ENCODE measurements around the gene DUSP6. TPM values are rescaled to one million over a fixed set of nuclear protein-coding genes. Genes with fewer than 3 reads are reported as not detected.
A peak's percentile ranks its signal among the peaks of the same experiment; 100 is the strongest.

DUSP6 gene
- total and polyA plus RNA-seq, 2 of the 13 experiments (the other 11 are each of a cell fraction or from before 2014, with no cell fraction given): 40.9 to 161 TPM

- TF ChIP-seq HMGXB4 (CRISPR knock-in tag; IDR thresholded peaks at IDR 0.05; ENCODE audit: borderline replicate concordance in 1 of 2, low read depth in 1 of 2) (peak in 1 of 2 experiments; percentile 66; a peak in 1 of 4 replicates), ZBTB33 (CRISPR knock-in tag; IDR thresholded peaks at IDR 0.05) (0 out of 2 replicates have a peak, but pooled peaks have one; percentile 26), ZNF629 (CRISPR knock-in tag; conservative IDR thresholded peaks at IDR 0.05) (peak; percentile 31; the same call in 1 of the 2 replicates), KMT2B (CRISPR knock-in tag; IDR thresholded peaks at IDR 0.05) (peak; percentile 63), ZNF616 (CRISPR knock-in tag; IDR thresholded peaks at IDR 0.05; ENCODE audit: low read depth) (no peak), MXI1 (IDR thresholded peaks at IDR 0.05; ENCODE audit: borderline replicate concordance, low read depth, low read length) (peak; percentile 72; the same call in 1 of the 3 replicates), BATF2 (CRISPR knock-in tag; IDR thresholded peaks at IDR 0.05) (no peak), JUNB (CRISPR knock-in tag; IDR thresholded peaks at IDR 0.05; ENCODE audit: borderline replicate concordance) (peak; percentile 49; the same call in 1 of the 2 replicates), NR2F2 (IDR thresholded peaks at IDR 0.05; ENCODE audit: borderline replicate concordance, low read depth) (peak; percentile 98), CENPBD1 (CRISPR knock-in tag; IDR thresholded peaks at IDR 0.05; ENCODE audit: borderline replicate concordance, low read depth) (no peak), HNF1B (CRISPR knock-in tag; IDR thresholded peaks at IDR 0.05) (peak; percentile 96), FOXP4 (CRISPR knock-in tag; IDR thresholded peaks at IDR 0.05) (peak; percentile 99), BHLHE40 (IDR thresholded peaks at IDR 0.05; ENCODE audit: low read length) (no peak), TEAD2 (CRISPR knock-in tag; IDR thresholded peaks at IDR 0.05) (no peak), TGIF2 (CRISPR knock-in tag; IDR thresholded peaks at IDR 0.05) (peak; percentile 66), ZNF431 (CRISPR knock-in tag; IDR thresholded peaks at IDR 0.05; ENCODE audit: borderline replicate concordance, low read depth) (peak; percentile 34; the same call in 1 of the 2 replicates), CREM (IDR thresholded peaks at IDR 0.05) (peak; percentile 70), CREM (CRISPR knock-in tag; IDR thresholded peaks at IDR 0.05) (no peak), KLF11 (CRISPR knock-in tag; IDR thresholded peaks at IDR 0.05) (no peak)
Measured at GRCh38 chr12:89390802-89391673, 38.7 kb upstream of the DUSP6 start (continued).
